ENCODE results near the gene TAF11L13. TPM values are rescaled to one million over a fixed set of nuclear protein-coding genes. Genes with fewer than 3 reads are reported as not detected.

TAF11L13 gene
- not detected in 2 replicates for total RNA-seq

DNA sequence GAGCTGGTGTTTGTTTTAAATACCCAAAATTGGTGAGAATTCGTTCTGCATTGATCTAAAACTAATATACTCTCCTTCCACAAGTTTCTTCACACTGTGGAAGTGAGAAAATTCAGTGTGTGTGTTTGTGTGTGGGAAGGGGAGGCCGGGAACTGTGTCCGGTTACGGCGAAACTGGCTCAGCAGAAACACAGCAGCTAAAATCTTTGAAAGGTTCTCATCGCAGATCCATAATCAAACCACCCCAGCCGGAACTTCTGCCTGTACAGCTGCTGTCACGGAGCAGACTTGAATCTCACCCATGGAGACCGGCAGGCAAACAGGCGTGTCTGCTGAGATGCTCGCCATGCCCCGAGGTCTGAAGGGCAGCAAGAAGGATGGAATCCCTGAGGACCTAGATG, at the start of gene TAF11L13:
Gene TAF11L13, plus strand, starts transcription at position 301 of the 400 bp plus-strand sequence.

DNA sequence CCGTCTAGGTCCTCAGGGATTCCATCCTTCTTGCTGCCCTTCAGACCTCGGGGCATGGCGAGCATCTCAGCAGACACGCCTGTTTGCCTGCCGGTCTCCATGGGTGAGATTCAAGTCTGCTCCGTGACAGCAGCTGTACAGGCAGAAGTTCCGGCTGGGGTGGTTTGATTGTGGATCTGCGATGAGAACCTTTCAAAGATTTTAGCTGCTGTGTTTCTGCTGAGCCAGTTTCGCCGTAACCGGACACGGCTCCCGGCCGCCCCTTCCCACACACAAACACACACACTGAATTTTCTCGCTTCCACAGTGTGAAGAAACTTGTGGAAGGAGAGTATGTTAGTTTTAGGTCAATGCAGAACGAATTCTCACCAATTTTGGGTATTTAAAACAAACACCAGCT, 46.2 kb upstream of the TAF11L13 start, which contains the start of gene TAF11L7:
Gene TAF11L7, minus strand, starts transcription at position 101 of the 400 bp plus-strand sequence.

DNA sequence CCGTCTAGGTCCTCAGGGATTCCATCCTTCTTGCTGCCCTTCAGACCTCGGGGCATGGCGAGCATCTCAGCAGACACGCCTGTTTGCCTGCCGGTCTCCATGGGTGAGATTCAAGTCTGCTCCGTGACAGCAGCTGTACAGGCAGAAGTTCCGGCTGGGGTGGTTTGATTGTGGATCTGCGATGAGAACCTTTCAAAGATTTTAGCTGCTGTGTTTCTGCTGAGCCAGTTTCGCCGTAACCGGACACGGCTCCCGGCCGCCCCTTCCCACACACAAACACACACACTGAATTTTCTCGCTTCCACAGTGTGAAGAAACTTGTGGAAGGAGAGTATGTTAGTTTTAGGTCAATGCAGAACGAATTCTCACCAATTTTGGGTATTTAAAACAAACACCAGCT, 41.0 kb upstream of the TAF11L13 start, which contains the start of gene TAF11L8:
Gene TAF11L8, minus strand, starts transcription at position 101 of the 400 bp plus-strand sequence.

DNA sequence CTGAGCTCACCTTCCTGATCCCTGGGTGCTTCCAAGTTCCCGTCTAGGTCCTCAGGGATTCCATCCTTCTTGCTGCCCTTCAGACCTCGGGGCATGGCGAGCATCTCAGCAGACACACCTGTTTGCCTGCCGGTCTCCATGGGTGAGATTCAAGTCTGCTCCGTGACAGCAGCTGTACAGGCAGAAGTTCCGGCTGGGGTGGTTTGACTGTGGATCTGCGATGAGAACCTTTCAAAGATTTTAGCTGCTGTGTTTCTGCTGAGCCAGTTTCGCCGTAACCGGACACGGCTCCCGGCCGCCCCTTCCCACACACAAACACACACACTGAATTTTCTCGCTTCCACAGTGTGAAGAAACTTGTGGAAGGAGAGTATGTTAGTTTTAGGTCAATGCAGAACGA, 37.6 kb upstream of the TAF11L13 start, which contains the start of gene TAF11L9:
Gene TAF11L9, minus strand, starts transcription at position 140 of the 400 bp plus-strand sequence.

DNA sequence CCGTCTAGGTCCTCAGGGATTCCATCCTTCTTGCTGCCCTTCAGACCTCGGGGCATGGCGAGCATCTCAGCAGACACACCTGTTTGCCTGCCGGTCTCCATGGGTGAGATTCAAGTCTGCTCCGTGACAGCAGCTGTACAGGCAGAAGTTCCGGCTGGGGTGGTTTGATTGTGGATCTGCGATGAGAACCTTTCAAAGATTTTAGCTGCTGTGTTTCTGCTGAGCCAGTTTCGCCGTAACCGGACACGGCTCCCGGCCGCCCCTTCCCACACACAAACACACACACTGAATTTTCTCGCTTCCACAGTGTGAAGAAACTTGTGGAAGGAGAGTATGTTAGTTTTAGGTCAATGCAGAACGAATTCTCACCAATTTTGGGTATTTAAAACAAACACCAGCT, 34.2 kb upstream of the TAF11L13 start, which contains the start of gene TAF11L10:
Gene TAF11L10, minus strand, starts transcription at position 101 of the 400 bp plus-strand sequence.

DNA sequence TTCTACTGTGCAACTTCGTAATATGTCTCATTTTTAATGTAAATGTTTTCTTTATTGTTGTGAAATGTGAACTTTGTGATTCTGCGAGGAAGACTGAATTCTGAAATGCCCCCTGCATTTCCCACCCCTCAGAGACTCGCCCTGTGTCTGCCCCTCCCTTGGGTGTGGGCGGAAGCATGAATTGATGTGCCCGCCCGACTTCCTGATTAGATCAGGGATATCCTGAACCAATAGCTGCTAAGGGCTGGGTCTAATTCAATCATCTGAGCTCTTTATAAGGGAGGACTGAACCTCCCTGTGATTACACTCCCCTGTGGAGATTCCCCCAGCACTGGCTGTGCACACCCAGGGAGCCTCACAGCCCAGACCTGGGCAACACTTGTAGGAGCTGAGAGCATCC, 28.0 kb upstream of the TAF11L13 start, which contains the start of gene TAF11L11:
Gene TAF11L11, plus strand, starts transcription at position 304 of the 400 bp plus-strand sequence.

DNA sequence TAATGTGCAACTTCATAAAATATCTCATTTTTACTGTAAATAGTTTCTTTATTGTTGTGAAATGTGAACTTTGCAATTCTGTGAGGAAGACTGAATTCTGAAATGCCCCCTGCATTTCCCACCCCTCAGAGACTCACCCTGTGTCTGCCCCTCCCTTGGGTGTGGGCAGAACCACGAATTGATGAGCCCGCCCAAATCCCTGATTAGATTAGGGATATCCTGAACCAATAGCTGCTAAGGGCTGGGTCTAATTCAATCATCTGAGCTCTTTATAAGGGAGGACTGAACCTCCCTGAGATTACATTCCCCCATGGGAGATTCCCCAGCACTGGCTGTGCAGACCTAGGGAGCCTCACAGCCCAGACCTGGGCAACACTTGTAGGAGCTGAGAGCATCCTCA, 21.8 kb upstream of the TAF11L13 start, which contains the start of gene TAF11L12:
Gene TAF11L12, plus strand, starts transcription at position 301 of the 400 bp plus-strand sequence.

DNA sequence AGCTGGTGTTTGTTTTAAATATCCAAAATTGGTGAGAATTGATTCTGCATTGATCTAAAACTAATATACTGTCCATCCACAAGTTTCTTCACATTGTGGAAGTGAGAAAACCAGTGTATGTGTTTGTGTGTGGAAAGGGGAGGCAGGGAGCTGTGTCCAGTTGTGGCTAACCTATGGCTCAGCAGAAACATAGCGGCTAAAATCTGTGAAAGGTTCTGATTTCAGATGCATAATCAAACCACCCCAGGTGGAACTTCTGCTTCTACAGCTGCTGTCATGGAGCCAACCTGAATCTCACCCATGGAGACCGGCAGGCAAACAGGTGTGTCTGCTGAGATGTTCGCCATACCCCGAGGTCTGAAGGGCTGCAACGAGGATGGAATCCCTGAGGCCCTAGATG, 2.3 kb downstream of the TAF11L13 start, which contains the start of gene TAF11L14:
Gene TAF11L14, plus strand, starts transcription at position 301 of the 400 bp plus-strand sequence.

Other genes starting within 250 kb of the TAF11L13 start
- not detected in 2 replicates for gene TAF11L2, start 133.9 kb upstream of the TAF11L13 start, total RNA-seq
- not detected in 2 replicates for gene TAF11L3, start 113.7 kb upstream of the TAF11L13 start, total RNA-seq
- not detected in 2 replicates for gene TAF11L4, start 110.3 kb upstream of the TAF11L13 start, total RNA-seq
- not detected in 2 replicates for gene TAF11L5, start 106.9 kb upstream of the TAF11L13 start, total RNA-seq
- gene TAF11L6, start 103.4 kb upstream of the TAF11L13 start, total RNA-seq = not detected in 2 replicates
- not detected in 2 replicates for gene TAF11L7, start 46.3 kb upstream of the TAF11L13 start, total RNA-seq
- gene TAF11L8, start 41.1 kb upstream of the TAF11L13 start, total RNA-seq = not detected in 2 replicates
- not detected in 2 replicates for gene TAF11L9, start 37.7 kb upstream of the TAF11L13 start, total RNA-seq
- gene TAF11L10, start 34.3 kb upstream of the TAF11L13 start, total RNA-seq = not detected in 2 replicates
- gene TAF11L11, start 27.9 kb upstream of the TAF11L13 start, total RNA-seq = not detected in 2 replicates
- not detected in 2 replicates for gene TAF11L12, start 21.7 kb upstream of the TAF11L13 start, total RNA-seq
- gene TAF11L14, start 2.4 kb downstream of the TAF11L13 start, total RNA-seq = not detected in 2 replicates